Right lobe of liver (tissue), 4 donors: ENCODE data around the gene STAC.

Source experiments
- POLR2A ChIP-seq: fragments of 450-650 bp; IDR thresholded peaks from one replicate; pipeline ENCODE4 v1.6.1; 2017; ENCODE audit warnings: antibody characterized with exemption, mild to moderate bottlenecking
- TF ChIP-seq, protein P1 (sequence below), 4 donors: fragments of 200-600 bp in 3 of 4; fragments of 450-650 bp in 1 of 4; IDR thresholded peaks; one replicate each; pipeline versions ENCODE4 v1.5.1 to v1.8.0; 2016 to 2022; ENCODE audit warnings: antibody characterized with exemption in 4 of 4, mild to moderate bottlenecking in 2 of 4
- donor health status: DM: no; HTN: no; CAD: no.
- donor health status: DM: no; HTN: no; CAD: no.
- donor health status: DM: no; HTN: yes; CAD: no.

DNA sequence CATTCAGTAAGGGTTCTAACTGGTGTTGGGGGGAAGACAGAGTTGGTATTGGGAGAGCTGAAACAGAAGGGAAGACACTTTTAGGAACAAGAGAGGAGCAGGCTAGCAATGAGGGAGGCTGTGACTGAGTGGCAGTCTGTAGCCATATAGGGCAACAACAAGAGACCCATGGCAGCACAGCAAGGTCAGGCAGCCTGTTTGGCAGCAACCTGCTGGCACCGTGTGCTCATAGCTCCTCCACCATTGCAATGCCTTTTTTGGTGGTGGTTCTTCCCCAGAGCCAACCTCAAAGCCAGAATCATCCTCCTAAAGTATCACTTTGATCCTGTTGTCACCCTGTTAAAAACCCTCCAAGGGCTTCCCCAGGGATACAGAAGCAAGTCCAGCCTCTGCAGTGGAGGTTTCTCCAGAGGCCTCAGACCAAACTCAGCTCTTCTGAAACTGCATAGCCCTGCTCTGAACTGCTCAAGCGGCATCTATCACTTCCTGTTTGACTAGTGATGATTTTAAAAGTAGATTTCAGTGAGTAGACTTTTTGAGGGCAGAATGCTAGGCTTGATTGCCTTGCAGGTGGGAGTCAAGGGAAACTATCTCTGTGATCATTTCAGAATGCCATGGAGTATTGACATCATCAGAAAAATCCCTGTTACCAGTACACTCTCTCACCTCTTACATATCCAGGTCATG, 176.9 kb downstream of the STAC start:
- no peak for TF ChIP-seq POLR2A
- TF ChIP-seq, protein P1, sequence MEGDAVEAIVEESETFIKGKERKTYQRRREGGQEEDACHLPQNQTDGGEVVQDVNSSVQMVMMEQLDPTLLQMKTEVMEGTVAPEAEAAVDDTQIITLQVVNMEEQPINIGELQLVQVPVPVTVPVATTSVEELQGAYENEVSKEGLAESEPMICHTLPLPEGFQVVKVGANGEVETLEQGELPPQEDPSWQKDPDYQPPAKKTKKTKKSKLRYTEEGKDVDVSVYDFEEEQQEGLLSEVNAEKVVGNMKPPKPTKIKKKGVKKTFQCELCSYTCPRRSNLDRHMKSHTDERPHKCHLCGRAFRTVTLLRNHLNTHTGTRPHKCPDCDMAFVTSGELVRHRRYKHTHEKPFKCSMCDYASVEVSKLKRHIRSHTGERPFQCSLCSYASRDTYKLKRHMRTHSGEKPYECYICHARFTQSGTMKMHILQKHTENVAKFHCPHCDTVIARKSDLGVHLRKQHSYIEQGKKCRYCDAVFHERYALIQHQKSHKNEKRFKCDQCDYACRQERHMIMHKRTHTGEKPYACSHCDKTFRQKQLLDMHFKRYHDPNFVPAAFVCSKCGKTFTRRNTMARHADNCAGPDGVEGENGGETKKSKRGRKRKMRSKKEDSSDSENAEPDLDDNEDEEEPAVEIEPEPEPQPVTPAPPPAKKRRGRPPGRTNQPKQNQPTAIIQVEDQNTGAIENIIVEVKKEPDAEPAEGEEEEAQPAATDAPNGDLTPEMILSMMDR (IDR thresholded peaks at IDR 0.05): no peak
